HL-60 (cell line): ENCODE measurements around the gene ST6GALNAC6.

Experiments used
- DNase-seq, 2 experiments: peaks; one replicate each; pipeline ENCODE4 v3.0.0-alpha.2; 2010 to 2020; ENCODE audit warnings: low read depth in 1 of 2, low spot score in 1 of 2
- H3K27ac ChIP-seq: fragments of 250-450 bp; sonication (Bioruptor Pico); replicated peaks from 2 replicates; pipeline ENCODE4 v1.5.1; 2020; ENCODE audit warnings: mild to moderate bottlenecking, moderate library complexity
- H3K27me3 ChIP-seq: fragments of 250-450 bp; sonication (Bioruptor Pico); 2 replicates; pipeline ENCODE4 v1.5.1; 2021; ENCODE audit warnings: mild to moderate bottlenecking, moderate library complexity; ENCODE audit not compliant: insufficient read depth, poor library complexity, severe bottlenecking
- H3K4me3 ChIP-seq: replicated peaks from 2 replicates; pipeline ENCODE4 v1.5.1; 2011; ENCODE audit warnings: mild to moderate bottlenecking, control low read depth, low read length; ENCODE audit not compliant: insufficient read depth
- CTCF ChIP-seq: IDR thresholded peaks from one replicate; pipeline ENCODE4 v1.5.1; 2011; ENCODE audit warnings: low read length, control low read depth, inconsistent platforms; ENCODE audit not compliant: insufficient read depth
- GABPA ChIP-seq: IDR thresholded peaks from 2 replicates; pipeline ENCODE4 v1.6.1; 2012; ENCODE audit warnings: low read depth
- POLR2AphosphoS5 ChIP-seq: IDR thresholded peaks from 2 replicates; pipeline ENCODE4 v1.6.1; 2012; ENCODE audit warnings: low read depth
- REST ChIP-seq: IDR thresholded peaks from 2 replicates; pipeline ENCODE4 v1.6.1; 2012; ENCODE audit warnings: low read depth; ENCODE audit not compliant: insufficient replicate concordance
- SPI1 ChIP-seq: IDR thresholded peaks from 2 replicates; pipeline ENCODE4 v1.6.1; 2012; ENCODE audit warnings: low read depth, mild to moderate bottlenecking, borderline replicate concordance

Gene ST6GALNAC6

DNA sequence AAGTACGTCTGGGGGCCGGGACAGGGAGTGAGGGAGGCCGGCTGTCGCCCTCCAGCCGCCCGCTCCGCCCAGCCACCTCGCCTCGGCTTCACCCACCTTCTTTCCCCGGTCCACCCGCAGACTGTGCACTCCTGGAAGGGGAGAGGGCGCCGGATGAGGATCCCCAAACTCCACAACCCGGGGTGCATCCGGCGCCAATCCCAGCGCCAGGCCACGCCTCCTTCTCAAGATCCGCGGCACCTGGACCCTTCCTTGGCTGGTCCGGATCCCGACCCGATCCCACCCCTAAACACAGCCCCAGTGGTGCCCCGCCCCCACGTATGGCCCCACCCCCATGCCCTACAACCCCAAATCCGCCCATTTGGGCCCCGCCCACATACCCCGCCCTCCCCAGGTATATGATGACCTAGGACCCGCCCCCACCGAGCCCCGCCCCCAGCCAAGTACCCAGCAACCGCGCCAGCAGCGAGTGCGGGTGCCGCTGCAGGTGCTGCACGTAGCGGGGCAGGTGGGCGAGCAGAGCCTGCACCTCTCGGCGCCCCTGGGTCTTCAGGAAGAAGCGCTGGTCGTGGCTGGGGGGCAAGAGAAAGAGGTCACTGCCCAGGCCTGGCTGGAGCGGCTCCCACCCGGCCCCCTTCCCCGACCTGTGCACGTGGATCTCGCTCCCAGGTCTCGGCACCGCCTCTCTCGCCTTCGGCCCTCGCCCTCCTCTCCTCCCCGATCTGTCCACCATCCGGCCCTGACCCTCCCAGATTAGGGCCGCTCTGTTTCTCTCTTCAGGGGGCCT is 28.0 kb upstream of the ST6GALNAC6 start:
- no peak overlapping the region for H3K4me3 ChIP-seq
- DNase-seq = no peak

DNA sequence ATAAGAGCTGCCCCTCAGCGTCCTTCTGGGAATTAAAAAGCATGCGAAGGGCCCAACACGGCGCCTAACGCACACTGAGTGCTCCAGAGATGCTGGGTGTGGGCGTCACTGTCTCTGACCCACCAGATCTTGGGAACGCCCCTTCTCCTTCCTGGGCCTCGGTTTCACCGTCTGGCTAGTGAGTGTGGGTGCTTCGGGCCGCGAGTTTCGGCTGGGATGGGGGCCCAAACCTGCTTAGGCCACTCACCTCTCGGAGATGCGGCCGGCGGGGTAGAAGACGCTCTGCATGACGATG is 27.4 kb upstream of the ST6GALNAC6 start:
- peaks cover 35% of the 10 kb centered on the region for H3K27me3 ChIP-seq
- H3K27ac ChIP-seq = no peak overlapping the region
- no peak for TF ChIP-seq CTCF
- TF ChIP-seq GABPA = no peak
- no peak for TF ChIP-seq POLR2AphosphoS5
- no peak for TF ChIP-seq REST
- no peak for TF ChIP-seq SPI1
- no peak overlapping the region for H3K4me3 ChIP-seq
- no peak for DNase-seq

More for the DNA sequence above, 28.0 kb upstream of the ST6GALNAC6 start:
- Histone ChIP-seq H3K27me3 (peaks cover 35% of the 10 kb centered on the region), H3K27ac (no peak overlapping the region)
- TF ChIP-seq CTCF = no peak
- no peak for TF ChIP-seq SPI1
- no peak for TF ChIP-seq GABPA

- TF ChIP-seq CTCF (no peak), POLR2AphosphoS5 (no peak), GABPA (no peak), REST (no peak), SPI1 (no peak)
- H3K27ac ChIP-seq = no peak overlapping the region
- no peak for DNase-seq
- H3K27me3 ChIP-seq = peaks cover 34% of the 10 kb centered on the region
- H3K4me3 ChIP-seq = no peak overlapping the region
These were observed 26.8 kb upstream of the ST6GALNAC6 start for GRCh38 chr9:127925959-127926905.
